Measurements from ENCODE around the gene BRD2.

BRD2 gene

GRCh38 chr6:32967151-32968091, 973 bp upstream of the BRD2 start:
- TF ChIP-seq, protein P1, sequence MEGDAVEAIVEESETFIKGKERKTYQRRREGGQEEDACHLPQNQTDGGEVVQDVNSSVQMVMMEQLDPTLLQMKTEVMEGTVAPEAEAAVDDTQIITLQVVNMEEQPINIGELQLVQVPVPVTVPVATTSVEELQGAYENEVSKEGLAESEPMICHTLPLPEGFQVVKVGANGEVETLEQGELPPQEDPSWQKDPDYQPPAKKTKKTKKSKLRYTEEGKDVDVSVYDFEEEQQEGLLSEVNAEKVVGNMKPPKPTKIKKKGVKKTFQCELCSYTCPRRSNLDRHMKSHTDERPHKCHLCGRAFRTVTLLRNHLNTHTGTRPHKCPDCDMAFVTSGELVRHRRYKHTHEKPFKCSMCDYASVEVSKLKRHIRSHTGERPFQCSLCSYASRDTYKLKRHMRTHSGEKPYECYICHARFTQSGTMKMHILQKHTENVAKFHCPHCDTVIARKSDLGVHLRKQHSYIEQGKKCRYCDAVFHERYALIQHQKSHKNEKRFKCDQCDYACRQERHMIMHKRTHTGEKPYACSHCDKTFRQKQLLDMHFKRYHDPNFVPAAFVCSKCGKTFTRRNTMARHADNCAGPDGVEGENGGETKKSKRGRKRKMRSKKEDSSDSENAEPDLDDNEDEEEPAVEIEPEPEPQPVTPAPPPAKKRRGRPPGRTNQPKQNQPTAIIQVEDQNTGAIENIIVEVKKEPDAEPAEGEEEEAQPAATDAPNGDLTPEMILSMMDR (IDR thresholded peaks at IDR 0.05) = peak; percentile 63
- H3K36me3 ChIP-seq = peaks cover under 1% of the 10 kb centered on the region
- no peaks in the 10 kb centered on the region for H3K9me3 ChIP-seq
- peak overlapping the region; percentile 100 for H3K27ac ChIP-seq
- peak overlapping the region; percentile 96 to 97 for H3K4me3 ChIP-seq (ENCODE audit: low read depth in 1 of 2, low read length in 1 of 2)
- H3K27me3 ChIP-seq = no peaks in the 10 kb centered on the region
- peaks cover 29 to 31% of the 10 kb centered on the region in 2 experiments for H3K4me1 ChIP-seq (ENCODE audit: control insufficient read depth in 1 of 2, insufficient read depth in 1 of 2, low read depth in 1 of 2, low read length in 1 of 2)

DNA sequence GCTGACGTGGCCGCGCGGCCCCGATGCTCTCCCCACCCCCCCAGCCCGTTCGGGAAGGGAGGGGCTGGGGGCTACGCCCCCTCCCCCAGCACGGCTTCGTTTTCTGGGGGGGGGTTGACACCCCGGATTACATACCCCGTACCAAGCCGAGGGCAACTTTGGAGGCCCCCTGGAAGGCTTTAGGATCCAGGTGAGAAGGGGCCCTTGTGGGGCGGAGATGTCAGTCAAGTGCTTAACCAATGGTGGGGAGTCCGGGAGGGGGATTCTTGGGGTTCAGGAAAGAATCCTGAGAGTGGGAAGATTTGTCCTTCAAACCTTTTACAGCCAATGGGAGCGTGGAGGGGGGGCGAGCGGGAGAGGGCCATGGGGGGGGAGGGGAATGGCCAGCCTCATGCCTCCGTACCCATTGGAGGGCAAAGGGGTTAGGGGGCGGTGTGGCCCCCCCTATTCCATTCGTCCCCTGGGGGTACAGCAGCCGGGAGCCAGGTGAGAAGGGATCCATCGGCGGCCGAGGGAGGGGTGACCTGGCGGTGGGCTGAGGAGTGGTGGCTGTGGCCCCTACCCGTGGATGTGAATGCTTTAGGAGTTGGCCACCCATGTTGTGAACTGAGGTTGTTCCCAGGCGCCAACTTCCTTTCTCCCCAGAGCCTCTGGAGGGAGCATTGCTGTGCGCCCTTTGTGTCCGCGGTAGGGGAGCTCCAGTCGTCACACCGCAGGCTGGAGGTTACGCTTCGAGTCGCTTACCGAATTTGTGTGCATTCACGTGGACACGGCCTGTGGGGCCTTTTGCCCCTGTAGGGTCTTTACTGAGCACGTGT, 682 bp downstream of the BRD2 start:
- Histone ChIP-seq H3K4me1 (ENCODE audit: control insufficient read depth in 1 of 2, insufficient read depth in 1 of 2, low read depth in 1 of 2, low read length in 1 of 2) (peaks cover 31 to 42% of the 10 kb centered on the region in 2 experiments), H3K36me3 (peaks cover 6% of the 10 kb centered on the region), H3K27ac (peak overlapping the region; percentile 100), H3K9me3 (no peaks in the 10 kb centered on the region), H3K27me3 (no peaks in the 10 kb centered on the region), H3K4me3 (ENCODE audit: low read depth in 1 of 2, low read length in 1 of 2) (peak overlapping the region; percentile 96 to 97)
- TF ChIP-seq, protein P1 (IDR thresholded peaks at IDR 0.05) = no peak

DNA sequence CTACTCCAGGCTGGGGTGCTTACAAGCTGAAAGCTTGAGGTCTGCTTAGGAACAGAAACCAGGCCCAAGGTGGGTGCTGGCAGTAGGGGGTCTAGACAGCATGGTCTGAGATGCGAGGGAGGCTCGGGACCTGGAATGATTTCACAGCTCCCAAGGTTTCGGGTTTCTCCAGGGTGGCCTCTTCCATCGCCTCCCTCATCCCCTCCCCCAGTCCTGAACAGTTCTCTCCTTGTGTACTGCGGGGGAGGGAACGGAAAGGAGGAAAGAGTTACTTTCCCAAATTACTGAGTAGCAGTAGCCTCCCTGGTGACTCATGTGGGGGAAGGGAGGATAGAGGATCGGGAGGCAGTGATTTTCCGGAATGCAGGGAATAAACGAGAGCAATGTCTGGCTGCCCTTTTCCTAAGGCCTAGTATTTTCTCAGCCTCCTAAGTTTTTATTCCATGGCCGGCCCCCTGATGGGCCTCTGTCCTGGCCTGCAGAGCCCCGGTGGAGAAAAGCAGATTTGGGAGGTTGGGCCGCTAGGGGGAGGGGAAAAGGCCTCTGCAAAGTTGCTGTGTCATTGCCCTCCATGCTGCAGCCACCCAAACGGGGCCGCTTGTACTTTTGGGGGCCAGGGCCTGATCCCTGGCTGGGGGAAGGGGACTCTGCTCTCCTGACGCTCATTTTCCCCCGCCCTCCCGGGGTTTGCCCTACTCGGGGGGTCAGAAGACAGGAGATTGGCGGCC, 1.5 kb downstream of the BRD2 start:
- TF ChIP-seq, protein P1 (IDR thresholded peaks at IDR 0.05) = peak; percentile 52
- Histone ChIP-seq H3K36me3 (peaks cover 13% of the 10 kb centered on the region), H3K4me1 (ENCODE audit: control insufficient read depth in 1 of 2, insufficient read depth in 1 of 2, low read depth in 1 of 2, low read length in 1 of 2) (peaks cover 39 to 49% of the 10 kb centered on the region in 2 experiments), H3K27ac (peak overlapping the region; percentile 100), H3K27me3 (no peaks in the 10 kb centered on the region), H3K4me3 (ENCODE audit: low read depth in 1 of 2, low read length in 1 of 2) (peak overlapping the region; percentile 96 to 97), H3K9me3 (no peaks in the 10 kb centered on the region)

GRCh38 chr6:32970413-32971241, 2.2 kb downstream of the BRD2 start:
- Histone ChIP-seq H3K27me3 (no peaks in the 10 kb centered on the region), H3K4me1 (ENCODE audit: control insufficient read depth in 1 of 2, insufficient read depth in 1 of 2, low read depth in 1 of 2, low read length in 1 of 2) (peaks cover 46 to 57% of the 10 kb centered on the region in 2 experiments)
- TF ChIP-seq, protein P1 (IDR thresholded peaks at IDR 0.05) = no peak

More at GRCh38 chr6:32970413-32971241, 2.2 kb downstream of the BRD2 start:
- Histone ChIP-seq H3K4me3 (ENCODE audit: low read depth in 1 of 2, low read length in 1 of 2) (peak overlapping the region; percentile 96 to 97), H3K27ac (peak overlapping the region; percentile 100), H3K9me3 (no peaks in the 10 kb centered on the region), H3K36me3 (peaks cover 20% of the 10 kb centered on the region)
